ENCODE results near the gene DNAJC27. TPM values are rescaled to one million over a fixed set of nuclear protein-coding genes. Genes with fewer than 3 reads are reported as not detected.
A peak's percentile ranks its signal among the peaks of the same experiment; 100 is the strongest.
"Not testable (repeated sequence)": the region's sequence is repeated elsewhere in the genome, so short reads cannot be mapped to it uniquely, and the experiment has no call there.

The DNAJC27 gene
- total RNA-seq, result 6.9 and 7.0 TPM in 2 replicates

GRCh38 chr2:24971536-24972314 lies at the start of gene DNAJC27:
DNAJC27 (minus strand) TSS chr2:24971955; CDS start chr2:24971904, 51 bp downstream.
- DNase-seq, result peak; percentile 99
- Mint-ChIP-seq H3K27me3 (no peaks in the 10 kb centered on the region), H3K4me3 (peak within 1 kb of the TSS; percentile 96), H3K27ac (peak within 1 kb of the TSS; percentile 100), H3K36me3 (ENCODE audit: low read depth) (peaks cover 15% of the 10 kb centered on the region), H3K9me3 (no peaks in the 10 kb centered on the region), H3K4me1 (peaks cover 13% of the 10 kb centered on the region)
- intact Hi-C loops (cut with micrococcal nuclease), result loop anchor here (1.0 to 5.0 kb wide), 6 partner anchors 52 to 894 kb away; partner anchors contain the start of genes CENPO, EFR3B, PTRHD1 and SF3B6

GRCh38 chr2:25018681-25019080 lies 46.9 kb upstream of the DNAJC27 start:
- H3K4me3 Mint-ChIP-seq, result no peak overlapping the region
- H3K27ac Mint-ChIP-seq, result no peak overlapping the region
- H3K9me3 Mint-ChIP-seq, result no peaks in the 10 kb centered on the region
- H3K27me3 Mint-ChIP-seq, result peaks cover 12% of the 10 kb centered on the region
- intact Hi-C loops (cut with micrococcal nuclease), result no loop called here
- no peak for DNase-seq
- H3K4me1 Mint-ChIP-seq, result no peaks in the 10 kb centered on the region
- no peaks in the 10 kb centered on the region for H3K36me3 Mint-ChIP-seq (ENCODE audit: low read depth)

GRCh38 chr2:25014631-25015030 lies 42.9 kb upstream of the DNAJC27 start:
- H3K9me3 Mint-ChIP-seq, result no peaks in the 10 kb centered on the region
- intact Hi-C loops (cut with micrococcal nuclease), result no loop called here
- H3K4me3 Mint-ChIP-seq, result no peak overlapping the region
- no peak overlapping the region for H3K27ac Mint-ChIP-seq
- DNase-seq, result no peak
- peaks cover 4% of the 10 kb centered on the region for H3K27me3 Mint-ChIP-seq
- no peaks in the 10 kb centered on the region for H3K4me1 Mint-ChIP-seq
- H3K36me3 Mint-ChIP-seq (ENCODE audit: low read depth), result no peaks in the 10 kb centered on the region

- H3K27ac Mint-ChIP-seq; H3K4me3 Mint-ChIP-seq; H3K27me3 Mint-ChIP-seq; H3K36me3 Mint-ChIP-seq (ENCODE audit: low read depth); intact Hi-C loops (cut with micrococcal nuclease); H3K9me3 Mint-ChIP-seq; H3K4me1 Mint-ChIP-seq; DNase-seq: not testable (repeated sequence)
Measured at GRCh38 chr2:25011342-25011741, 39.6 kb upstream of the DNAJC27 start.

GRCh38 chr2:25009954-25010353 lies 38.2 kb upstream of the DNAJC27 start:
- H3K4me1 Mint-ChIP-seq, result no peaks in the 10 kb centered on the region
- H3K27me3 Mint-ChIP-seq, result peaks cover 2% of the 10 kb centered on the region
- no peaks in the 10 kb centered on the region for H3K9me3 Mint-ChIP-seq
- no peaks in the 10 kb centered on the region for H3K36me3 Mint-ChIP-seq (ENCODE audit: low read depth)
- H3K4me3 Mint-ChIP-seq, result no peak overlapping the region
- intact Hi-C loops (cut with micrococcal nuclease), result no loop called here
- no peak for DNase-seq
- H3K27ac Mint-ChIP-seq, result no peak overlapping the region

GRCh38 chr2:25002066-25002465 lies 30.3 kb upstream of the DNAJC27 start:
- Mint-ChIP-seq H3K4me3 (no peak overlapping the region), H3K27me3 (no peaks in the 10 kb centered on the region), H3K27ac (no peak overlapping the region), H3K4me1 (no peaks in the 10 kb centered on the region), H3K36me3 (ENCODE audit: low read depth) (no peaks in the 10 kb centered on the region), H3K9me3 (no peaks in the 10 kb centered on the region)
- intact Hi-C loops (cut with micrococcal nuclease), result no loop called here
- DNase-seq, result no peak

- H3K9me3 Mint-ChIP-seq, result no peaks in the 10 kb centered on the region
- H3K27me3 Mint-ChIP-seq, result peaks cover 2% of the 10 kb centered on the region
- no peak overlapping the region for H3K27ac Mint-ChIP-seq
- H3K4me1 Mint-ChIP-seq, result peaks cover 2% of the 10 kb centered on the region
- intact Hi-C loops (cut with micrococcal nuclease), result no loop called here
- no peak overlapping the region for H3K4me3 Mint-ChIP-seq
- DNase-seq, result no peak
- no peaks in the 10 kb centered on the region for H3K36me3 Mint-ChIP-seq (ENCODE audit: low read depth)
Measured at GRCh38 chr2:25001325-25001637, 29.5 kb upstream of the DNAJC27 start.

GRCh38 chr2:25000503-25001324 lies 29.0 kb upstream of the DNAJC27 start:
- no peak overlapping the region for H3K4me3 Mint-ChIP-seq
- H3K27me3 Mint-ChIP-seq, result peaks cover 2% of the 10 kb centered on the region
- H3K9me3 Mint-ChIP-seq, result no peaks in the 10 kb centered on the region
- no peak for DNase-seq
- no peaks in the 10 kb centered on the region for H3K36me3 Mint-ChIP-seq (ENCODE audit: low read depth)
- H3K4me1 Mint-ChIP-seq, result peaks cover 2% of the 10 kb centered on the region
- no peak overlapping the region for H3K27ac Mint-ChIP-seq
- intact Hi-C loops (cut with micrococcal nuclease), result no loop called here

GRCh38 chr2:25000036-25000435 lies 28.3 kb upstream of the DNAJC27 start:
- Mint-ChIP-seq H3K27ac (no peak overlapping the region), H3K9me3 (no peaks in the 10 kb centered on the region), H3K4me1 (peaks cover 2% of the 10 kb centered on the region), H3K36me3 (ENCODE audit: low read depth) (no peaks in the 10 kb centered on the region), H3K27me3 (peaks cover 2% of the 10 kb centered on the region), H3K4me3 (no peak overlapping the region)
- intact Hi-C loops (cut with micrococcal nuclease), result no loop called here
- no peak for DNase-seq

GRCh38 chr2:24999097-24999496 lies 27.3 kb upstream of the DNAJC27 start:
- H3K9me3 Mint-ChIP-seq; H3K4me3 Mint-ChIP-seq; intact Hi-C loops (cut with micrococcal nuclease); H3K27me3 Mint-ChIP-seq; H3K4me1 Mint-ChIP-seq; H3K36me3 Mint-ChIP-seq (ENCODE audit: low read depth); H3K27ac Mint-ChIP-seq; DNase-seq: not testable (repeated sequence)

GRCh38 chr2:24994146-24994724 lies 22.5 kb upstream of the DNAJC27 start:
- intact Hi-C loops (cut with micrococcal nuclease), result no loop called here
- Mint-ChIP-seq H3K4me3 (no peak overlapping the region), H3K36me3 (ENCODE audit: low read depth) (no peaks in the 10 kb centered on the region), H3K9me3 (no peaks in the 10 kb centered on the region), H3K4me1 (peaks cover 2% of the 10 kb centered on the region), H3K27ac (no peak overlapping the region), H3K27me3 (peaks cover 14% of the 10 kb centered on the region)
- DNase-seq, result no peak

- Mint-ChIP-seq H3K27me3 (peaks cover 14% of the 10 kb centered on the region), H3K27ac (no peak overlapping the region), H3K9me3 (no peaks in the 10 kb centered on the region), H3K4me1 (peaks cover 2% of the 10 kb centered on the region), H3K4me3 (no peak overlapping the region), H3K36me3 (ENCODE audit: low read depth) (no peaks in the 10 kb centered on the region)
- DNase-seq, result no peak
- intact Hi-C loops (cut with micrococcal nuclease), result no loop called here
Measured at GRCh38 chr2:24993406-24994145, 21.8 kb upstream of the DNAJC27 start.

GRCh38 chr2:24986372-24986771 lies 14.6 kb upstream of the DNAJC27 start:
- no peaks in the 10 kb centered on the region for H3K9me3 Mint-ChIP-seq
- H3K27ac Mint-ChIP-seq, result no peak overlapping the region
- H3K4me1 Mint-ChIP-seq, result no peaks in the 10 kb centered on the region
- intact Hi-C loops (cut with micrococcal nuclease), result no loop called here
- DNase-seq, result no peak
- peaks cover 2% of the 10 kb centered on the region for H3K27me3 Mint-ChIP-seq
- no peak overlapping the region for H3K4me3 Mint-ChIP-seq
- no peaks in the 10 kb centered on the region for H3K36me3 Mint-ChIP-seq (ENCODE audit: low read depth)

Data from activated CD4-positive, alpha-beta T cell treated with anti-CD3 and anti-CD28 coated beads, Interleukin-2, amount 10 ng/mL, durations not matched to agents 24 days and 14 days (primary cell).